Ishikawa (cell line): ENCODE measurements around the gene ZNF132.

Experiments used
- CEBPB ChIP-seq: IDR thresholded peaks from 2 replicates; pipeline ENCODE4 v1.6.1; 2012
- CREB1 ChIP-seq: IDR thresholded peaks from 2 replicates; pipeline ENCODE4 v1.6.1; 2012; ENCODE audit warnings: low read depth
- EGR1 ChIP-seq: IDR thresholded peaks from 2 replicates; pipeline ENCODE4 v1.6.1; 2012
- EP300 ChIP-seq: IDR thresholded peaks from 2 replicates; pipeline ENCODE4 v1.6.1; 2012; ENCODE audit warnings: borderline replicate concordance
- FOXM1 ChIP-seq: IDR thresholded peaks from 2 replicates; pipeline ENCODE4 v1.6.1; 2012; ENCODE audit warnings: low read depth, borderline replicate concordance
- MAX ChIP-seq: IDR thresholded peaks from 2 replicates; pipeline ENCODE4 v1.6.1; 2012
- RAD21 ChIP-seq: IDR thresholded peaks from 2 replicates; pipeline ENCODE4 v1.6.1; 2012; ENCODE audit warnings: low read depth
- REST ChIP-seq: IDR thresholded peaks from 2 replicates; pipeline ENCODE4 v1.6.1; 2012; ENCODE audit warnings: low read depth, mild to moderate bottlenecking
- TAF1 ChIP-seq: IDR thresholded peaks from 2 replicates; pipeline ENCODE4 v1.6.1; 2012; ENCODE audit warnings: low read depth, mild to moderate bottlenecking
- TCF12 ChIP-seq: IDR thresholded peaks from 2 replicates; pipeline ENCODE4 v1.6.1; 2012; ENCODE audit warnings: low read depth
- TEAD4 ChIP-seq: IDR thresholded peaks from 2 replicates; pipeline ENCODE4 v1.6.1; 2012
- USF1 ChIP-seq: IDR thresholded peaks from 2 replicates; pipeline ENCODE4 v1.6.1; 2012
- YY1 ChIP-seq: IDR thresholded peaks from 2 replicates; pipeline ENCODE4 v1.6.1; 2012; ENCODE audit warnings: low read depth
- ZBTB7A ChIP-seq: IDR thresholded peaks from 2 replicates; pipeline ENCODE4 v1.6.1; 2012; ENCODE audit warnings: low read depth

GRCh38 chr19:58399903-58400302 is 40.0 kb downstream of the ZNF132 start:
- TF ChIP-seq CEBPB (no peak), CREB1 (no peak), REST (no peak), TCF12 (no peak), EP300 (no peak), MAX (no peak), RAD21 (no peak), TAF1 (no peak), YY1 (no peak), ZBTB7A (no peak), EGR1 (no peak), USF1 (no peak), TEAD4 (no peak), FOXM1 (no peak)
